ENCODE data around the gene SYNE3. TPM values are rescaled to one million over a fixed set of nuclear protein-coding genes. Genes with fewer than 3 reads are reported as not detected.
A peak's percentile ranks its signal among the peaks of the same experiment; 100 is the strongest.

SYNE3 gene
- total and polyA plus RNA-seq, 2 donors (not counting 1 experiment from before 2014, with no cell fraction given) = 17.8 to 76.1 TPM

- H3K79me2 ChIP-seq (ENCODE audit: control insufficient read depth, insufficient read depth, low read length) = peaks cover 88% of the 10 kb centered on the region
- no peak overlapping the region for H3K4me3 ChIP-seq (ENCODE audit: control extremely low read depth in 1 of 5, extremely low read depth in 1 of 5, insufficient read depth in 1 of 5, low read depth in 2 of 5, low read length in 4 of 5)
- H3K27me3 ChIP-seq (replicated peaks in 1 of 4; ENCODE audit: control extremely low read depth in 1 of 4, control insufficient read depth in 3 of 4, insufficient read depth in 4 of 4, low read length in 3 of 4) = no peaks in the 10 kb centered on the region
- no peak overlapping the region for H3K4me2 ChIP-seq (replicated peaks; ENCODE audit: low read depth, low read length, poor library complexity, severe bottlenecking)
- ChIA-PET POLR2A (no interaction called here), CTCF (interaction anchor here (0.9 to 1.3 kb wide), 3 partner anchors 21 to 34 kb away, joined by 3 to 5 read pairs (median 3); no protein-coding TSS in a partner anchor)
- H3K9me3 ChIP-seq (ENCODE audit: control extremely low read depth in 1 of 3, control insufficient read depth in 2 of 3, insufficient read depth in 1 of 3, low read length in 2 of 3) = peaks cover 0 to 2% (median 0%) of the 10 kb centered on the region in 3 donors
- Mint-ChIP-seq H3K27ac (peak overlapping the region; percentile 16), H3K27me3 (no peaks in the 10 kb centered on the region), H3K4me3 (no peak overlapping the region), H3K9me3 (ENCODE audit: insufficient read depth) (no peaks in the 10 kb centered on the region), H3K4me1 (peaks cover 82% of the 10 kb centered on the region)
- H3K4me1 ChIP-seq (ENCODE audit: control insufficient read depth in 2 of 2, insufficient read depth in 2 of 2, low read length in 2 of 2) = peaks cover 69 to 79% of the 10 kb centered on the region in 2 donors
- TF ChIP-seq CTCF (IDR thresholded peaks at IDR 0.05) (no peak), EZH2 (IDR thresholded peaks at IDR 0.05; ENCODE audit: borderline replicate concordance, insufficient read depth, low read depth, low read length, poor library complexity, severe bottlenecking) (no peak)
- intact Hi-C loops (cut with micrococcal nuclease) = no loop called here
- no peaks in the 10 kb centered on the region for H4K20me1 ChIP-seq (ENCODE audit: control insufficient read depth, insufficient read depth, low read length, poor library complexity, severe bottlenecking)
- no peak overlapping the region for H3K9ac ChIP-seq (ENCODE audit: low read length)
- H3K27ac ChIP-seq (ENCODE audit: low read length in 2 of 2) = peak overlapping the region in 1 of 2 donors; percentile 39
- H2AFZ ChIP-seq (ENCODE audit: insufficient read depth, low read depth, low read length, poor library complexity, severe bottlenecking) = no peak overlapping the region
- DNase-seq = no peak
- 91% methylated on average over 1 of the region's 2 CpGs for WGBS (ENCODE audit: insufficient coverage)
- peaks cover 0 to 13% of the 10 kb centered on the region in 2 experiments for H3K36me3 ChIP-seq (replicated peaks in 1 of 2; ENCODE audit: control extremely low read depth in 1 of 2, control insufficient read depth in 1 of 2, extremely low read depth in 1 of 2, insufficient read depth in 2 of 2, low read length in 1 of 2)
- ATAC-seq (ENCODE audit: low read depth) = no peak
These were observed 24.4 kb downstream of the SYNE3 start for GRCh38 chr14:95491936-95492608.

- no peak overlapping the region for H3K4me3 Mint-ChIP-seq
- H3K36me3 ChIP-seq (replicated peaks in 1 of 2; ENCODE audit: control extremely low read depth in 1 of 2, control insufficient read depth in 1 of 2, extremely low read depth in 1 of 2, insufficient read depth in 2 of 2, low read length in 1 of 2) = peaks cover 0 to 13% of the 10 kb centered on the region in 2 experiments
- peaks cover 82% of the 10 kb centered on the region for H3K4me1 Mint-ChIP-seq
- H4K20me1 ChIP-seq (ENCODE audit: control insufficient read depth, insufficient read depth, low read length, poor library complexity, severe bottlenecking) = peaks cover 6% of the 10 kb centered on the region
- peak overlapping the region; percentile 46 for H3K27ac Mint-ChIP-seq
- no peaks in the 10 kb centered on the region for H3K27me3 Mint-ChIP-seq
- no peak for DNase-seq
- H3K9me3 ChIP-seq (ENCODE audit: control extremely low read depth in 1 of 3, control insufficient read depth in 2 of 3, insufficient read depth in 1 of 3, low read length in 2 of 3) = peaks cover 0 to 2% (median 0%) of the 10 kb centered on the region in 3 donors
- no peak for ATAC-seq (ENCODE audit: low read depth)
- H3K4me1 ChIP-seq (ENCODE audit: control insufficient read depth in 2 of 2, insufficient read depth in 2 of 2, low read length in 2 of 2) = peaks cover 69 to 79% of the 10 kb centered on the region in 2 donors
- H3K9me3 Mint-ChIP-seq (ENCODE audit: insufficient read depth) = no peaks in the 10 kb centered on the region
- no peak overlapping the region for H3K4me3 ChIP-seq (ENCODE audit: control extremely low read depth in 1 of 5, extremely low read depth in 1 of 5, insufficient read depth in 1 of 5, low read depth in 2 of 5, low read length in 4 of 5)
- intact Hi-C loops (cut with micrococcal nuclease) = no loop called here
- peaks cover 88% of the 10 kb centered on the region for H3K79me2 ChIP-seq (ENCODE audit: control insufficient read depth, insufficient read depth, low read length)
- H2AFZ ChIP-seq (ENCODE audit: insufficient read depth, low read depth, low read length, poor library complexity, severe bottlenecking) = no peak overlapping the region
- no peak overlapping the region for H3K4me2 ChIP-seq (replicated peaks; ENCODE audit: low read depth, low read length, poor library complexity, severe bottlenecking)
- 98% methylated on average over 6 of the region's 10 CpGs for WGBS (ENCODE audit: insufficient coverage)
- no peak overlapping the region for H3K9ac ChIP-seq (ENCODE audit: low read length)
- POLR2A ChIA-PET = no interaction called here
- TF ChIP-seq EZH2 (IDR thresholded peaks at IDR 0.05; ENCODE audit: borderline replicate concordance, insufficient read depth, low read depth, low read length, poor library complexity, severe bottlenecking) (no peak), CTCF (IDR thresholded peaks at IDR 0.05) (no peak)
- no peaks in the 10 kb centered on the region for H3K27me3 ChIP-seq (replicated peaks in 1 of 4; ENCODE audit: control extremely low read depth in 1 of 4, control insufficient read depth in 3 of 4, insufficient read depth in 4 of 4, low read length in 3 of 4)
- H3K27ac ChIP-seq (ENCODE audit: low read length in 2 of 2) = no peak overlapping the region
- CTCF ChIA-PET = interaction anchor here (1.1 kb wide), 2 partner anchors 25 to 47 kb away, joined by 3 to 4 read pairs; no protein-coding TSS in a partner anchor
These were observed 25.6 kb downstream of the SYNE3 start for GRCh38 chr14:95490727-95491451.

All from B cell (primary cell).